Body of pancreas (tissue), 4 donors: Measurements from ENCODE around the gene RAB8B.

ENCODE experiments used
- CTCF ChIP-seq, 7 experiments: fragments of 450-650 bp in 4 of 7; fragments of 200-600 bp in 3 of 7; sonication (generic) in 3 of 7; IDR thresholded peaks; one replicate each; pipeline ENCODE4 v1.5.1; 2016 to 2019; ENCODE audit warnings: antibody characterized with exemption in 7 of 7
- POLR2A ChIP-seq, 3 donors: fragments of 450-650 bp; IDR thresholded peaks; one replicate each; pipeline ENCODE4 v1.6.1; 2016; ENCODE audit warnings: antibody characterized with exemption in 3 of 3, mild to moderate bottlenecking in 2 of 3

GRCh38 chr15:63145426-63145825 lies 44.0 kb upstream of the RAB8B start:
- TF ChIP-seq CTCF (IDR thresholded peaks at IDR 0.05) (no peak), POLR2A (IDR thresholded peaks at IDR 0.05) (no peak)
